Upper lobe of left lung (tissue), 6 donors: Measurements from ENCODE around the gene NFIX. TPM values are rescaled to one million over a fixed set of nuclear protein-coding genes. Genes with fewer than 3 reads are reported as not detected.

Source experiments
- ATAC-seq, 2 donors: fragments of 200-7000 bp; cut with Tn5 transposase; one replicate each; pipeline ENCODE4 v1.9.1; 2022; ENCODE audit warnings: mild to moderate bottlenecking in 2 of 2, moderate library complexity in 2 of 2; ENCODE audit not compliant: low FRiP score in 2 of 2
- DNase-seq, 2 donors: peaks; one replicate each; pipeline ENCODE4 v3.0.0-alpha.2; 2019 to 2020
- H3K27ac ChIP-seq, 4 donors: fragments of 200-600 bp; sonication (generic); one replicate each; pipeline ENCODE4 v1.5.1; 2016 to 2019
- H3K27me3 ChIP-seq, 4 donors: fragments of 200-600 bp; sonication (generic); one replicate each; pipeline ENCODE4 v1.5.1; 2017 to 2019
- H3K36me3 ChIP-seq, 4 donors: fragments of 200-600 bp; sonication (generic); one replicate each; pipeline ENCODE4 v1.5.1; 2016 to 2019
- H3K4me1 ChIP-seq, 4 donors: fragments of 200-600 bp; sonication (generic); one replicate each; pipeline ENCODE4 v1.5.1; 2018 to 2019
- H3K4me3 ChIP-seq, 4 donors: fragments of 200-600 bp; sonication (generic); one replicate each; pipeline ENCODE4 v1.5.1; 2017 to 2019; ENCODE audit warnings: mild to moderate bottlenecking in 2 of 4, moderate library complexity in 1 of 4
- H3K9me3 ChIP-seq, 4 donors: fragments of 200-600 bp; sonication (generic); one replicate each; pipeline ENCODE4 v1.5.1; 2018 to 2019
- EP300 ChIP-seq, 4 donors: sonication (generic); formaldehyde crosslinking; IDR thresholded peaks; one replicate each; pipeline ENCODE4 v1.5.1; 2017; ENCODE audit warnings: antibody characterized with exemption in 4 of 4, control low read depth in 2 of 4
- POLR2A ChIP-seq, 4 donors: fragments of 450-650 bp; IDR thresholded peaks; one replicate each; pipeline ENCODE4 v1.5.1; 2016 to 2017; ENCODE audit warnings: antibody characterized with exemption in 4 of 4, mild to moderate bottlenecking in 2 of 4
- POLR2AphosphoS5 ChIP-seq, 2 donors: sonication (generic); formaldehyde crosslinking; IDR thresholded peaks; one replicate each; pipeline ENCODE4 v1.5.1; 2017; ENCODE audit warnings: antibody characterized with exemption in 2 of 2
- WGBS, 2 donors: methylation state at CpG; one replicate each; pipeline ENCODE4 v1.1.5; 2017 to 2018; 5-methylcytosine and 5-hydroxymethylcytosine counted together
- total RNA-seq, 6 donors: library from RNA; depleted of rRNA in 4 of 6; stranded (reverse); fragments of >200 nt in 4 of 6; gene quantifications; one replicate each; pipeline versions ENCODE4 v1.1.0 to v1.2.1, GENCODE V29; 2016 to 2021
- TF ChIP-seq, protein P1 (sequence below), 6 experiments: fragments of 450-650 bp in 4 of 6; fragments of 200-600 bp in 2 of 6; sonication (generic) in 2 of 6; IDR thresholded peaks; one replicate each; pipeline ENCODE4 v1.5.1; 2016 to 2019; ENCODE audit warnings: antibody characterized with exemption in 6 of 6
- donor health status: DM: no; HTN: no; CAD: no; lungs with moderate emphysema.
- donor health status: DM: no; HTN: yes; CAD: no; lungs with severe emphysema.

The NFIX gene
- 100 to 1,000 TPM in 3 of 6 donors, 10 to 100 TPM in 3; 64.0 to 188 (median 107) TPM for total RNA-seq

DNA sequence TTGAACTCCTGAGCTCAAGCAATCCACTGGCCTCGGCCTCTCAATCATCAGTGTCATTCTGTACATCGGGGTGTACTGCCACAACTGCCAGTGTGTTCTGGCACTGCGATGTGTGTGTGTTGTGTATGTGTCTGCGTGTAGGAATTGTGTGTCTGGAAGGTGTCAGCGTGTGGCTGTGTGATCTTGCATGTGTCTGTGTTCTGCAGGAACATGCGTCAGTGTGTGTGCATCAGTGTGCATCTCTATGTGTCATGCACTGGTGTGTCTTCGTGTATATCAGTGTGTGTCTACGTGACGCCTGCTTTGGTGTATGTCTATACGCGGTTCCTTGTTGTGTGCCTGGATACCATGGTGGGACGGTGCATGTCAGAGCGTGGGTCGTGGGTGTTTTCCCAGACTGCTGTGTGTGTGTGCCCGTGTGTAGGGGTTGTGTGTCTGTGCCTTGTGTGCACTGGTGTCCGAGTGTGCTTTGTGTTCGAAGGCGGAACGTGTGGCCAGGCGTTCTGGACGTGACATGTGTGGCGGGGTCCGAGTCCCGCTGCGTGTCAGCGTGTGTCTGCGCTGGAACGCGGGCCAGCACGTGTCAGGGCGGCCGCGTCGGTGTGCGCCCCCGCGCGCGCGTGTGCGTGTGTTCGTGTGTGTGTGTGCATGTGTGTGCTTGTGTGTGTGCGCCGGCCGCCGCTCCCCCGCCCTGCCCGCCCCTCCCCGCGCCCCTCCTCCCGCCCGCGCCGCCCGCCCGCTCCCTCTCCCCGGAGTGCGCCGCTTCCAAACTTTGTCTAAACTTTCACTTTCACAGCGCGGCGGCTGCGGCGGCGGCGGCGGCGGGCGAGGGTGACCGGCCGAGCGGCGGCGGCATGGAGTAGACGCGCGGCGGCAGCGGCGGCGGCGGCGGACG, at the start of gene NFIX:
NFIX (plus strand) TSS at position 775 of the 895 bp plus-strand sequence. CDS start 363 bp downstream, outside the sequence.
- TF ChIP-seq, protein P1, sequence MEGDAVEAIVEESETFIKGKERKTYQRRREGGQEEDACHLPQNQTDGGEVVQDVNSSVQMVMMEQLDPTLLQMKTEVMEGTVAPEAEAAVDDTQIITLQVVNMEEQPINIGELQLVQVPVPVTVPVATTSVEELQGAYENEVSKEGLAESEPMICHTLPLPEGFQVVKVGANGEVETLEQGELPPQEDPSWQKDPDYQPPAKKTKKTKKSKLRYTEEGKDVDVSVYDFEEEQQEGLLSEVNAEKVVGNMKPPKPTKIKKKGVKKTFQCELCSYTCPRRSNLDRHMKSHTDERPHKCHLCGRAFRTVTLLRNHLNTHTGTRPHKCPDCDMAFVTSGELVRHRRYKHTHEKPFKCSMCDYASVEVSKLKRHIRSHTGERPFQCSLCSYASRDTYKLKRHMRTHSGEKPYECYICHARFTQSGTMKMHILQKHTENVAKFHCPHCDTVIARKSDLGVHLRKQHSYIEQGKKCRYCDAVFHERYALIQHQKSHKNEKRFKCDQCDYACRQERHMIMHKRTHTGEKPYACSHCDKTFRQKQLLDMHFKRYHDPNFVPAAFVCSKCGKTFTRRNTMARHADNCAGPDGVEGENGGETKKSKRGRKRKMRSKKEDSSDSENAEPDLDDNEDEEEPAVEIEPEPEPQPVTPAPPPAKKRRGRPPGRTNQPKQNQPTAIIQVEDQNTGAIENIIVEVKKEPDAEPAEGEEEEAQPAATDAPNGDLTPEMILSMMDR (IDR thresholded peaks at IDR 0.05) = peak in 1 of 6 experiments; percentile 6
- peak; percentile 10 to 46 for TF ChIP-seq POLR2AphosphoS5 (IDR thresholded peaks at IDR 0.05)
- TF ChIP-seq POLR2A (IDR thresholded peaks at IDR 0.05) = no peak
- no peak for TF ChIP-seq EP300 (IDR thresholded peaks at IDR 0.05)
- DNase-seq (peak; percentile 62 to 95), ATAC-seq (peak in 1 of 2 donors; percentile 66)
- 34 to 79% methylated on average over 4 to 20 of the region's 84 CpGs for WGBS, 2 donors
- no peaks in the 10 kb centered on the region for H3K9me3 ChIP-seq
- peaks cover 0 to 2% (median 0%) of the 10 kb centered on the region in 4 donors for H3K36me3 ChIP-seq
- peaks cover 14 to 42% (median 25%) of the 10 kb centered on the region in 4 donors for H3K4me1 ChIP-seq
- peak within 1 kb of the TSS; percentile 90 to 94 (median 94) for H3K27ac ChIP-seq
- peak within 1 kb of the TSS; percentile 69 to 88 (median 84) for H3K4me3 ChIP-seq
- H3K27me3 ChIP-seq = peaks cover 0 to 3% (median 2%) of the 10 kb centered on the region in 4 donors

DNA sequence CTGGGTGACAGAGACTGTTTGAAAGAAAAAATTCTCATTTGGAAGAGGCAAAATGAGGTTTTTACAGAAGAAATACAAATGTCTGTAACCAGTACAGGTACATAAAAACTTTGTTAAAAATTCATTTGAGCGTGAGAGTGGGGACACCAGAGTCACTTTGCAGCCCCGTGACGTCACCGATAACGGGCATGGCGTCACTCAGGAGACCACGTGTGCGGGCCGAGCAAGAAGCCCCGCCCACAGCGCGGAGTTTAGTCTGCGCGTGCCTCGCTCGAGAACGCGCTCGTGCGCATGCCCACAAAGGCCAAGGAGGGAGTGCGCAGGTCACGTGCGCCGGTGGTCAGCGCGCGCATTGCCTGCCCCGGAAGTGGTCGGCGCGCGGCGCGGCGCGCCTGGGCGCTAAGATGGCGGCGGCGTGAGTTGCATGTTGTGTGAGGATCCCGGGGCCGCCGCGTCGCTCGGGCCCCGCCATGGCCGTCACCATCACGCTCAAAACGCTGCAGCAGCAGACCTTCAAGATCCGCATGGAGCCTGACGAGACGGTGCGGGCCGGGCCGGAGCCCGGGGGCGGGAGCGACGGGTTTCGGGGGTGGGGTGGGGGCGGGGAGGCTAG, 49.7 kb upstream of the NFIX start, which contains the start of gene RAD23A:
RAD23A (plus strand) TSS at position 384 of the 613 bp plus-strand sequence; CDS start at position 471, 87 bp downstream.
- peaks cover 34 to 60% (median 47%) of the 10 kb centered on the region in 4 donors for H3K4me1 ChIP-seq
- H3K27ac ChIP-seq = peak within 1 kb of the TSS; percentile 95 to 98 (median 96)
- no peaks in the 10 kb centered on the region for H3K27me3 ChIP-seq
- H3K36me3 ChIP-seq = peaks cover 38 to 77% (median 67%) of the 10 kb centered on the region in 4 donors
- H3K4me3 ChIP-seq = peak within 1 kb of the TSS; percentile 85 to 99 (median 90)
- peak in 1 of 4 donors; percentile 66 for TF ChIP-seq EP300 (IDR thresholded peaks at IDR 0.05)
- TF ChIP-seq POLR2A (IDR thresholded peaks at IDR 0.05) = peak in 3 of 4 donors; percentile 50 to 95 (median 79)
- TF ChIP-seq POLR2AphosphoS5 (IDR thresholded peaks at IDR 0.05) = peak; percentile 98 to 99
- TF ChIP-seq, protein P1 (IDR thresholded peaks at IDR 0.05) = peak in 4 of 6 experiments; percentile 23 to 48 (median 40)
- peak; percentile 91 to 98 for ATAC-seq
- 2 to 4% methylated on average over 6 to 45 of the region's 62 CpGs for WGBS, 2 donors
- peak; percentile 98 to 99 for DNase-seq
- H3K9me3 ChIP-seq = no peaks in the 10 kb centered on the region

GRCh38 chr19:12946092-12946721, 49.1 kb upstream of the NFIX start:
- H3K9me3 ChIP-seq = no peaks in the 10 kb centered on the region
- peak overlapping the region; percentile 95 to 98 (median 96) for H3K27ac ChIP-seq
- 0 to 1% methylated on average over 16 to 38 of the region's 40 CpGs for WGBS, 2 donors
- TF ChIP-seq EP300 (IDR thresholded peaks at IDR 0.05) = no peak
- no peak for TF ChIP-seq POLR2AphosphoS5 (IDR thresholded peaks at IDR 0.05)
- TF ChIP-seq, protein P1 (IDR thresholded peaks at IDR 0.05) = no peak
- no peak for TF ChIP-seq POLR2A (IDR thresholded peaks at IDR 0.05)
- H3K27me3 ChIP-seq = no peaks in the 10 kb centered on the region
- peak; percentile 82 to 94 for DNase-seq
- peak; percentile 82 to 90 for ATAC-seq
- peaks cover 28 to 54% (median 40%) of the 10 kb centered on the region in 4 donors for H3K4me1 ChIP-seq
- H3K4me3 ChIP-seq = peak overlapping the region; percentile 85 to 99 (median 90)
- peaks cover 33 to 77% (median 67%) of the 10 kb centered on the region in 4 donors for H3K36me3 ChIP-seq

GRCh38 chr19:12946731-12947496, 48.4 kb upstream of the NFIX start:
- peaks cover 25 to 47% (median 34%) of the 10 kb centered on the region in 4 donors for H3K4me1 ChIP-seq
- peaks cover 31 to 77% (median 68%) of the 10 kb centered on the region in 4 donors for H3K36me3 ChIP-seq
- peak overlapping the region; percentile 95 to 98 (median 96) for H3K27ac ChIP-seq
- DNase-seq = no peak
- no peak for ATAC-seq
- H3K27me3 ChIP-seq = no peaks in the 10 kb centered on the region
- TF ChIP-seq, protein P1 (IDR thresholded peaks at IDR 0.05) = no peak
- no peak for TF ChIP-seq EP300 (IDR thresholded peaks at IDR 0.05)
- TF ChIP-seq POLR2A (IDR thresholded peaks at IDR 0.05) = no peak
- no peak for TF ChIP-seq POLR2AphosphoS5 (IDR thresholded peaks at IDR 0.05)
- WGBS, 2 donors = 57 to 65% methylated on average over 14 of the region's 14 CpGs
- H3K9me3 ChIP-seq = no peaks in the 10 kb centered on the region
- H3K4me3 ChIP-seq = peak overlapping the region; percentile 85 to 99 (median 90)
